Karpas-422 (cell line): Measurements from ENCODE around the gene KCNAB1. TPM values are rescaled to one million over a fixed set of nuclear protein-coding genes. Genes with fewer than 3 reads are reported as not detected.
A peak's percentile ranks its signal among the peaks of the same experiment; 100 is the strongest.

ENCODE experiments used
- DNase-seq: peaks from one replicate; pipeline ENCODE4 v3.0.0-alpha.2; 2015
- H2AFZ ChIP-seq: fragments of 200-600 bp; sonication (generic); 2 replicates; pipeline ENCODE4 v1.6.1; 2014; ENCODE audit warnings: antibody characterized with exemption, low read length, mixed read lengths
- H3K27ac ChIP-seq: fragments of 200-600 bp; sonication (generic); 2 replicates; pipeline ENCODE4 v1.5.1; 2014; ENCODE audit warnings: mild to moderate bottlenecking, low read length, moderate library complexity
- H3K27me3 ChIP-seq: fragments of 200-600 bp; sonication (generic); 2 replicates; pipeline ENCODE4 v1.6.1; 2014; ENCODE audit warnings: low read length, mixed read lengths
- H3K36me3 ChIP-seq: fragments of 200-600 bp; sonication (generic); 2 replicates; pipeline ENCODE4 v1.6.1; 2014; ENCODE audit warnings: low read length, mixed read lengths; ENCODE audit not compliant: insufficient read depth
- H3K4me1 ChIP-seq: fragments of 200-600 bp; sonication (generic); 2 replicates; pipeline ENCODE4 v1.6.1; 2014; ENCODE audit warnings: mild to moderate bottlenecking, low read length, mixed read lengths
- H3K4me2 ChIP-seq: fragments of 200-600 bp; sonication (generic); 2 replicates; pipeline ENCODE4 v1.6.1; 2014; ENCODE audit warnings: low read length, low read depth, mild to moderate bottlenecking; ENCODE audit not compliant: poor library complexity, severe bottlenecking
- H3K4me3 ChIP-seq: fragments of 200-600 bp; sonication (generic); 2 replicates; pipeline ENCODE4 v1.5.1; 2014; ENCODE audit warnings: mild to moderate bottlenecking, antibody characterized with exemption, low read length, mixed read lengths
- H3K79me2 ChIP-seq: fragments of 200-600 bp; sonication (generic); 2 replicates; pipeline ENCODE4 v1.6.1; 2014; ENCODE audit warnings: mild to moderate bottlenecking, low read length, mixed read lengths
- H3K9ac ChIP-seq: fragments of 200-600 bp; sonication (generic); 2 replicates; pipeline ENCODE4 v1.6.0; 2014; ENCODE audit warnings: low read length
- H3K9me2 ChIP-seq: fragments of 200-600 bp; sonication (generic), shearing (Covaris generic); replicated peaks from 2 replicates; pipeline ENCODE4 v1.6.0; 2014; ENCODE audit warnings: mild to moderate bottlenecking, low read length, moderate library complexity; ENCODE audit not compliant: insufficient read depth
- H3K9me3 ChIP-seq: fragments of 300-700, 200-600 bp; sonication (generic); 2 replicates; pipeline ENCODE4 v1.6.1; 2014; ENCODE audit warnings: low read length, mixed read lengths
- H4K20me1 ChIP-seq: fragments of 200-600 bp; sonication (generic); 2 replicates; pipeline ENCODE4 v1.6.1; 2014; ENCODE audit warnings: mild to moderate bottlenecking, antibody characterized with exemption, low read length, low read depth; ENCODE audit not compliant: insufficient read depth
- total RNA-seq: library from RNA; depleted of rRNA; stranded (reverse); fragments of >200 nt; shearing (Covaris generic); gene quantifications from 2 replicates; pipeline ENCODE4 v1.2.3, GENCODE V29; 2014; ENCODE audit warnings: low replicate concordance

Gene KCNAB1
- total RNA-seq, 1 experiment from 2014 or later = not detected

GRCh38 chr3:156532730-156533129 is 412.4 kb downstream of the KCNAB1 start:
- H3K4me2 ChIP-seq = no peak overlapping the region
- H3K9ac ChIP-seq = no peak overlapping the region
- H3K27ac ChIP-seq = no peak overlapping the region
- H3K9me2 ChIP-seq = no peaks in the 10 kb centered on the region
- H3K4me3 ChIP-seq = no peak overlapping the region
- H3K4me1 ChIP-seq = no peaks in the 10 kb centered on the region
- H3K27me3 ChIP-seq = no peaks in the 10 kb centered on the region
- H3K9me3 ChIP-seq = no peaks in the 10 kb centered on the region
- no peak overlapping the region for H2AFZ ChIP-seq
- no peaks in the 10 kb centered on the region for H3K79me2 ChIP-seq
- 0 out of 2 replicates have a peak, but pooled peaks cover 3% of the 10 kb centered on the region for H4K20me1 ChIP-seq
- no peaks in the 10 kb centered on the region for H3K36me3 ChIP-seq
- DNase-seq = no peak

- Histone ChIP-seq H3K36me3 (no peaks in the 10 kb centered on the region), H3K27ac (no peak overlapping the region), H3K9me3 (no peaks in the 10 kb centered on the region), H3K27me3 (no peaks in the 10 kb centered on the region), H2AFZ (no peak overlapping the region), H3K79me2 (no peaks in the 10 kb centered on the region), H3K4me2 (no peak overlapping the region), H4K20me1 (0 out of 2 replicates have a peak, but pooled peaks cover 3% of the 10 kb centered on the region), H3K4me1 (no peaks in the 10 kb centered on the region), H3K9ac (no peak overlapping the region), H3K9me2 (no peaks in the 10 kb centered on the region), H3K4me3 (no peak overlapping the region)
- DNase-seq = no peak
These were observed 412.8 kb downstream of the KCNAB1 start for GRCh38 chr3:156533205-156533604.

- no peak overlapping the region for H2AFZ ChIP-seq
- no peak overlapping the region for H3K4me3 ChIP-seq
- no peak overlapping the region for H3K4me2 ChIP-seq
- H3K36me3 ChIP-seq = peaks cover 8% of the 10 kb centered on the region; the same call in 1 of the 2 replicates
- H3K9me2 ChIP-seq = no peaks in the 10 kb centered on the region
- H3K9me3 ChIP-seq = no peaks in the 10 kb centered on the region
- no peak overlapping the region for H3K9ac ChIP-seq
- H3K27me3 ChIP-seq = no peaks in the 10 kb centered on the region
- no peaks in the 10 kb centered on the region for H3K4me1 ChIP-seq
- DNase-seq = peak; percentile 57
- H3K27ac ChIP-seq = no peak overlapping the region
- H3K79me2 ChIP-seq = no peaks in the 10 kb centered on the region
- H4K20me1 ChIP-seq = 0 out of 2 replicates have a peak, but pooled peaks cover 3% of the 10 kb centered on the region
These were observed 414.8 kb downstream of the KCNAB1 start for GRCh38 chr3:156535162-156535627.

GRCh38 chr3:156535798-156536197 is 415.4 kb downstream of the KCNAB1 start:
- Histone ChIP-seq H3K27ac (no peak overlapping the region), H3K9me3 (no peaks in the 10 kb centered on the region), H3K9ac (no peak overlapping the region), H3K36me3 (peaks cover 12% of the 10 kb centered on the region; the same call in 1 of the 2 replicates), H3K27me3 (no peaks in the 10 kb centered on the region), H3K4me1 (no peaks in the 10 kb centered on the region), H3K79me2 (no peaks in the 10 kb centered on the region), H3K4me2 (no peak overlapping the region), H2AFZ (no peak overlapping the region), H3K9me2 (no peaks in the 10 kb centered on the region), H3K4me3 (no peak overlapping the region), H4K20me1 (0 out of 2 replicates have a peak, but pooled peaks cover 3% of the 10 kb centered on the region)
- no peak for DNase-seq

- H2AFZ ChIP-seq = no peak overlapping the region
These were observed 416.3 kb downstream of the KCNAB1 start for GRCh38 chr3:156536524-156537316.

GRCh38 chr3:156539051-156539450 is 418.7 kb downstream of the KCNAB1 start:
- no peaks in the 10 kb centered on the region for H3K27me3 ChIP-seq
- H3K36me3 ChIP-seq = peaks cover 40% of the 10 kb centered on the region
- no peak overlapping the region for H3K27ac ChIP-seq
- H3K9me2 ChIP-seq = no peaks in the 10 kb centered on the region
- no peak overlapping the region for H2AFZ ChIP-seq
- no peak overlapping the region for H3K4me2 ChIP-seq
- no peak for DNase-seq
- H3K79me2 ChIP-seq = no peaks in the 10 kb centered on the region
- no peak overlapping the region for H3K4me3 ChIP-seq
- H3K9me3 ChIP-seq = no peaks in the 10 kb centered on the region
- no peaks in the 10 kb centered on the region for H3K4me1 ChIP-seq
- H3K9ac ChIP-seq = no peak overlapping the region
- H4K20me1 ChIP-seq = 0 out of 2 replicates have a peak, but pooled peaks cover 3% of the 10 kb centered on the region

More at GRCh38 chr3:156536524-156537316, 416.3 kb downstream of the KCNAB1 start:
- H3K27ac ChIP-seq = no peak overlapping the region
- peaks cover 20% of the 10 kb centered on the region; the same call in 1 of the 2 replicates for H3K36me3 ChIP-seq
- no peak overlapping the region for H3K4me3 ChIP-seq
- no peaks in the 10 kb centered on the region for H3K4me1 ChIP-seq
- H3K27me3 ChIP-seq = no peaks in the 10 kb centered on the region
- no peak overlapping the region for H3K4me2 ChIP-seq
- no peaks in the 10 kb centered on the region for H3K9me2 ChIP-seq
- H3K9ac ChIP-seq = no peak overlapping the region
- 0 out of 2 replicates have a peak, but pooled peaks cover 3% of the 10 kb centered on the region for H4K20me1 ChIP-seq
- H3K9me3 ChIP-seq = no peaks in the 10 kb centered on the region
- no peak for DNase-seq
- H3K79me2 ChIP-seq = no peaks in the 10 kb centered on the region

GRCh38 chr3:156539802-156540201 is 419.4 kb downstream of the KCNAB1 start:
- Histone ChIP-seq H3K36me3 (peaks cover 47% of the 10 kb centered on the region), H3K79me2 (no peaks in the 10 kb centered on the region), H3K4me1 (no peaks in the 10 kb centered on the region), H3K4me3 (no peak overlapping the region), H3K4me2 (no peak overlapping the region), H3K27me3 (no peaks in the 10 kb centered on the region), H3K9me2 (no peaks in the 10 kb centered on the region), H2AFZ (no peak overlapping the region), H3K9me3 (no peaks in the 10 kb centered on the region), H4K20me1 (0 out of 2 replicates have a peak, but pooled peaks cover 3% of the 10 kb centered on the region), H3K27ac (no peak overlapping the region), H3K9ac (no peak overlapping the region)
- no peak for DNase-seq
